GM20000 (cell line): ENCODE measurements around the gene NLRP14.
A peak's percentile ranks its signal among the peaks of the same experiment; 100 is the strongest.

Experiments used
- DNase-seq: peaks from one replicate; pipeline ENCODE4 v3.0.0; 2012; ENCODE audit warnings: low spot score
- TF ChIP-seq, protein P1 (sequence below): IDR thresholded peaks from 2 replicates; pipeline ENCODE4 v1.5.1; 2012; ENCODE audit warnings: mild to moderate bottlenecking, control low read depth; ENCODE audit errors: extremely low read depth, missing control alignments

Gene NLRP14

GRCh38 chr11:7020183-7020917, at the start of gene NLRP14, which contains the start of gene ZNF214:
Gene NLRP14, plus strand, starts transcription at chr11:7020479. Its CDS starts 18,108 bp downstream, at chr11:7038587.
Gene ZNF214, minus strand, starts transcription at chr11:7020346. Its CDS starts 17,511 bp downstream, at chr11:7002835.
- peak; percentile 75 for DNase-seq
- TF ChIP-seq, protein P1, sequence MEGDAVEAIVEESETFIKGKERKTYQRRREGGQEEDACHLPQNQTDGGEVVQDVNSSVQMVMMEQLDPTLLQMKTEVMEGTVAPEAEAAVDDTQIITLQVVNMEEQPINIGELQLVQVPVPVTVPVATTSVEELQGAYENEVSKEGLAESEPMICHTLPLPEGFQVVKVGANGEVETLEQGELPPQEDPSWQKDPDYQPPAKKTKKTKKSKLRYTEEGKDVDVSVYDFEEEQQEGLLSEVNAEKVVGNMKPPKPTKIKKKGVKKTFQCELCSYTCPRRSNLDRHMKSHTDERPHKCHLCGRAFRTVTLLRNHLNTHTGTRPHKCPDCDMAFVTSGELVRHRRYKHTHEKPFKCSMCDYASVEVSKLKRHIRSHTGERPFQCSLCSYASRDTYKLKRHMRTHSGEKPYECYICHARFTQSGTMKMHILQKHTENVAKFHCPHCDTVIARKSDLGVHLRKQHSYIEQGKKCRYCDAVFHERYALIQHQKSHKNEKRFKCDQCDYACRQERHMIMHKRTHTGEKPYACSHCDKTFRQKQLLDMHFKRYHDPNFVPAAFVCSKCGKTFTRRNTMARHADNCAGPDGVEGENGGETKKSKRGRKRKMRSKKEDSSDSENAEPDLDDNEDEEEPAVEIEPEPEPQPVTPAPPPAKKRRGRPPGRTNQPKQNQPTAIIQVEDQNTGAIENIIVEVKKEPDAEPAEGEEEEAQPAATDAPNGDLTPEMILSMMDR, result no peak

GRCh38 chr11:6979365-6979764, 40.9 kb upstream of the NLRP14 start:
- DNase-seq, result no peak

DNA sequence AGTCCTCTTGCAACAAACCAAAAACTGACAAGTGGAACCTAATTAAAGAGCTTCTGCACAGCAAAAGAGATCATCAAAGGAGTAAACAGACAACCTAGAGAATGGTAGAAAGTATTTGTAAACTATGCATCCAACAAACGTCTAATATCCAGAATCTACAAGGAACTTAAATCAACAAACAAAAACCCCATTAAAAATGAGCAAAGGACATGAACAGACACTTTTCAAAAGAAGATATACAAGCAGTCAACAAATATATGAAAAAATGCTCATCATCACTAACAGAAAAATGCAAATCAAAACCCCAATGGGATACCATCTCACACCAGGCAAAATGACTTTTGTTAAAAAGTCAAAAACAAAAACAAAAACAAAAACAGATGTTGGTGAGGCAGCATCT, 33.8 kb upstream of the NLRP14 start:
- TF ChIP-seq, protein P1, result no peak
- DNase-seq, result no peak

More at GRCh38 chr11:6979365-6979764, 40.9 kb upstream of the NLRP14 start:
- TF ChIP-seq, protein P1, result no peak

DNA sequence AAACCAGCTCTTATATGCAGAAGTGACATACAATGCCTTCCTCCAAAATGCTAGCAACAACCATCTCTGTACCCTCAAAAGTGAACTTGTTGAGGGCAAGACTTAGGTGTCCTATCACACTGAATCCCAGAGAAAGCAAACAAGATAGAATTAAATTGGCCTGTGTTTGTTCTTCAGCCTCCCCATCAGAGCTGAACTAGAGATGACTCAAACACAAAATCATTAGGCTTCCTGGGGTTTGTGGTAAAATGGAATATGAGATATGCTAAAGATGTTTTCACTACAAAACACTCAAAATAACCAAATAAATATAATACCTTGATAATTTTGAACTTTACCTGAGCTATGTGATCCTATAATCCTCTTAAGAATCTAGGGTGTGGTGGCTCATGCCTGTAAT, 31.8 kb upstream of the NLRP14 start:
- TF ChIP-seq, protein P1, result no peak
- no peak for DNase-seq

DNA sequence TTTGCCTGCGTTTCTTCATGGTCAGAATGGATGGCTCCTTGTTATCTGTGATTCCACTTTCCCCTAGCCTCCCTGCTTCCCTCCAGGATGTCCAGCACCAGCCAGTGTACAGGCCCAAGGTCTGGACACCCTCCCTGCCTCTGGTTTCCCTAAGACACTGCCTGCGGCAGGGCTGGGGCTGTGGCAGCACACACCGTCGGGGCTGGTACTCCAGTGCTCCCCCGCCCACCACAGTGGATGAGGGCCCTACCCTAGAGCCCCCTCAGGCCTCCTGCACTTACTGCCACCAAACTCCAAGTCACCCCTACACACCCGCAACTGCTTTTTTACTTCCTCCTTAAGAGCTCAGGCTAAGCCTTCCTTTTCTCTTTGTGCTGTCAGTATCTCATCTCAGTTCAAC, 29.1 kb upstream of the NLRP14 start:
- DNase-seq, result no peak
- TF ChIP-seq, protein P1, result no peak

DNA sequence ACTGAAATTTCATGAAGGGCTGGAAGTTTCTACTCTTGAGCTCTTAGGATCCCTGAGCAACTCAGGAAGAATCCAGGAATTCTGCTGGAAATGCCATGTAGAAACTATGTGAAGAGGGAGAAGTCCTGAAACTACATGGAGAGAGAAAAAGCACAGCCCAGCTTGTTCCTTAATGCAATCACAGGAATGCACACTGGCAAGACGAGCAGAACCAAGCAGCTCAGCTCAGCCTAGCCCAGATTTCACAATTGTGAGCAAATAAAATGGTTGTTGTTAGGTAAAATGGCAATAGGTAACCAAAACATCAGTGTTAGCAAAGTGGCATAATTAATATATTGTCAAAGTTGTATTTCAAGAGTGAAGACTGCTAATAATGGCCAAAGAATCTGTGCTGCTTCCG, 28.3 kb upstream of the NLRP14 start:
- no peak for DNase-seq
- TF ChIP-seq, protein P1, result no peak

DNA sequence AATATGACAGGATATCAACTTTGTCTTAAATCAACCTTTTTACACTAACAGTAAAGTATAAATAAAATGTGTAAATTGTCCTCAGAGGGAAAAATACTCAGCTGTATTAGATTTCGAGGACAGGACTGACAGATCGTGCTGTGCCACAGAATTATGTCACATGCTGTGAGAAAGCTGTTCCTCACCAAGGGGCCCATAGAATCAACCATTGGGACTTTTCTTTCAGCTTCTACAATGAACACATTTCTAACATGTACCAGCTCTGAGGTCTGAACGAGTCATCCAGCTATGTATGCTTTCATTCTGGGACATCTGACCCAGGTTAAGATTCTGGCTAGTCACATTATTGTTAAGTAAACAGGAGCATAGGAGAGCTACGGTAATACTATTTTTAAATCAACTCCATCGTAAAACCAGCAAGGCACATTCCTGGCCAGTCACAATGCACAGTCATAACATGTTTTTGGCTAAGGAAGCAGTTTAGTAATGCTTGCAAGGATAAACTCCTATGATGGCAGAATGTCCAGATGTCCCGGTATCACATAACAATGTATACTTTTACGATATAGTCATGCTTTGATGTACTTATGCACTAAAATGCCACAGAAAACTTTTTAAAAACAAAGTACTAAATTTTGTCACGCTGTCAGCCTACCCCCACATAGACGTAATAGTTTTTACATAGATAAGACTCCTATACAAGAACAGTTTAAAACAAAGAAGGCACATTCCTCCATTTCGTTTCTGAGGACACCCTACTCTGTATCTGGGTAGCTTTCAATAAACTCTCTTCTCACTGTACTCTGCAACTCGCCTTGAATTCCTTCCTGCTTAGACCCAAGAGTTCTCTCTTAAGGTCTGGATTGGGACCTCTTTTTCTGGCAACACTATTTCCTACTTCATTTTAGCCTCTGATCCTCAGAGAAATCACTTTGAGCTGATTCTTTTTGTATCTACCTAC, 27.5 kb upstream of the NLRP14 start:
- no peak for DNase-seq
- TF ChIP-seq, protein P1, result no peak
